ENCODE measurements around the gene RERE.
A peak's percentile ranks its signal among the peaks of the same experiment; 100 is the strongest.

- TF ChIP-seq CTCF (IDR thresholded peaks at IDR 0.05) (peak; percentile 76 to 91 (median 84)), POLR2A (IDR thresholded peaks at IDR 0.05) (no peak)
Measured at GRCh38 chr1:8348777-8349472, 468.5 kb downstream of the RERE start.

Data from heart left ventricle (tissue), 13 donors.